Muscle of leg (tissue), 9 donors: ENCODE results near the gene TAF11L3. TPM values are rescaled to one million over a fixed set of nuclear protein-coding genes. Genes with fewer than 3 reads are reported as not detected.

Source experiments
- polyA plus RNA-seq, 8 donors: library from polyadenylated mRNA; unstranded; fragments of 120-200 nt; gene quantifications; one replicate each; pipeline versions ENCODE4 v1.2.1 to v1.2.3, GENCODE V29; 2013; ENCODE audit warnings: inconsistent platforms in 1 of 8, low replicate concordance in 1 of 8; ENCODE audit not compliant: insufficient read length in 8 of 8, insufficient read depth in 1 of 8
- total RNA-seq: library from RNA; stranded (reverse); fragments of 120-200 nt; gene quantifications from one replicate; pipeline ENCODE4 v1.2.4, GENCODE V29; 2013

The TAF11L3 gene
- total and polyA plus RNA-seq, 9 donors, result not detected

Other genes starting within 250 kb of the TAF11L3 start
- not detected for gene TAF11L2, start 20.1 kb upstream of the TAF11L3 start, total RNA-seq
- not detected for gene TAF11L2, start 20.1 kb upstream of the TAF11L3 start, polyA plus RNA-seq
- gene TAF11L4, start 3.4 kb downstream of the TAF11L3 start, total RNA-seq, result not detected
- not detected for gene TAF11L4, start 3.4 kb downstream of the TAF11L3 start, polyA plus RNA-seq
- gene TAF11L5, start 6.9 kb downstream of the TAF11L3 start, total RNA-seq, result not detected
- gene TAF11L5, start 6.9 kb downstream of the TAF11L3 start, polyA plus RNA-seq, result not detected
- not detected for gene TAF11L6, start 10.3 kb downstream of the TAF11L3 start, total RNA-seq
- gene TAF11L6, start 10.3 kb downstream of the TAF11L3 start, polyA plus RNA-seq, result not detected
- not detected for gene TAF11L7, start 67.4 kb downstream of the TAF11L3 start, total RNA-seq
- gene TAF11L7, start 67.4 kb downstream of the TAF11L3 start, polyA plus RNA-seq, result not detected
- not detected for gene TAF11L8, start 72.6 kb downstream of the TAF11L3 start, total RNA-seq
- gene TAF11L8, start 72.6 kb downstream of the TAF11L3 start, polyA plus RNA-seq, result not detected
- not detected for gene TAF11L9, start 76.0 kb downstream of the TAF11L3 start, total RNA-seq
- not detected for gene TAF11L9, start 76.0 kb downstream of the TAF11L3 start, polyA plus RNA-seq
- gene TAF11L10, start 79.5 kb downstream of the TAF11L3 start, total RNA-seq, result not detected
- not detected for gene TAF11L10, start 79.5 kb downstream of the TAF11L3 start, polyA plus RNA-seq
- gene TAF11L11, start 85.8 kb downstream of the TAF11L3 start, total RNA-seq, result not detected
- not detected for gene TAF11L11, start 85.8 kb downstream of the TAF11L3 start, polyA plus RNA-seq
- not detected for gene TAF11L12, start 92.0 kb downstream of the TAF11L3 start, total RNA-seq
- not detected for gene TAF11L12, start 92.0 kb downstream of the TAF11L3 start, polyA plus RNA-seq
- not detected for gene TAF11L13, start 113.7 kb downstream of the TAF11L3 start, total RNA-seq
- gene TAF11L13, start 113.7 kb downstream of the TAF11L3 start, polyA plus RNA-seq, result not detected
- not detected for gene TAF11L14, start 116.1 kb downstream of the TAF11L3 start, total RNA-seq
- gene TAF11L14, start 116.1 kb downstream of the TAF11L3 start, polyA plus RNA-seq, result not detected